Central memory CD4-positive, alpha-beta T cell (primary cell): ENCODE results near the gene HECW1.
"Not testable (repeated sequence)": the region's sequence is repeated elsewhere in the genome, so short reads cannot be mapped to it uniquely, and the experiment has no call there.

Experiments
- DNase-seq: peaks from one replicate; pipeline ENCODE4 v3.0.0; 2022

Gene HECW1

GRCh38 chr7:43151076-43151475 lies 38.6 kb downstream of the HECW1 start:
- no peak for DNase-seq

- no peak for DNase-seq
These were observed 40.2 kb downstream of the HECW1 start for GRCh38 chr7:43152696-43153095.

GRCh38 chr7:43155636-43156035 lies 43.2 kb downstream of the HECW1 start:
- no peak for DNase-seq

GRCh38 chr7:43163885-43164284 lies 51.4 kb downstream of the HECW1 start:
- no peak for DNase-seq

- no peak for DNase-seq
These were observed 52.3 kb downstream of the HECW1 start for GRCh38 chr7:43164757-43165156.

GRCh38 chr7:43166686-43167085 lies 54.2 kb downstream of the HECW1 start:
- no peak for DNase-seq

GRCh38 chr7:43169076-43169475 lies 56.6 kb downstream of the HECW1 start:
- DNase-seq = no peak

GRCh38 chr7:43170571-43170970 lies 58.1 kb downstream of the HECW1 start:
- no peak for DNase-seq

GRCh38 chr7:43175570-43176200 lies 63.2 kb downstream of the HECW1 start:
- DNase-seq = no peak

GRCh38 chr7:43179393-43179792 lies 66.9 kb downstream of the HECW1 start:
- no peak for DNase-seq

GRCh38 chr7:43192806-43193460 lies 80.5 kb downstream of the HECW1 start:
- DNase-seq = no peak

- no peak for DNase-seq
These were observed 81.4 kb downstream of the HECW1 start for GRCh38 chr7:43193893-43194292.

- no peak for DNase-seq
These were observed 82.8 kb downstream of the HECW1 start for GRCh38 chr7:43195256-43195655.

GRCh38 chr7:43195768-43196167 lies 83.3 kb downstream of the HECW1 start:
- DNase-seq = no peak

- no peak for DNase-seq
These were observed 83.9 kb downstream of the HECW1 start for GRCh38 chr7:43196379-43196778.

GRCh38 chr7:43198016-43198415 lies 85.6 kb downstream of the HECW1 start:
- no peak for DNase-seq

- no peak for DNase-seq
These were observed 86.2 kb downstream of the HECW1 start for GRCh38 chr7:43198599-43199090.

GRCh38 chr7:43199371-43200160 lies 87.1 kb downstream of the HECW1 start:
- no peak for DNase-seq

GRCh38 chr7:43201912-43202311 lies 89.5 kb downstream of the HECW1 start:
- DNase-seq = no peak

GRCh38 chr7:43204081-43204480 lies 91.6 kb downstream of the HECW1 start:
- DNase-seq = no peak

- no peak for DNase-seq
These were observed 92.8 kb downstream of the HECW1 start for GRCh38 chr7:43205171-43205795.

- no peak for DNase-seq
These were observed 95.8 kb downstream of the HECW1 start for GRCh38 chr7:43208242-43208641.

GRCh38 chr7:43210539-43210938 lies 98.1 kb downstream of the HECW1 start:
- DNase-seq = not testable (repeated sequence)
